NCI-H774 (cell line): ENCODE results near the gene ABHD14A.

Experiments used
- DNase-seq: peaks from one replicate; lab custom pipeline; 2025; lab: John Stamatoyannopoulos, UW

ABHD14A gene

DNA sequence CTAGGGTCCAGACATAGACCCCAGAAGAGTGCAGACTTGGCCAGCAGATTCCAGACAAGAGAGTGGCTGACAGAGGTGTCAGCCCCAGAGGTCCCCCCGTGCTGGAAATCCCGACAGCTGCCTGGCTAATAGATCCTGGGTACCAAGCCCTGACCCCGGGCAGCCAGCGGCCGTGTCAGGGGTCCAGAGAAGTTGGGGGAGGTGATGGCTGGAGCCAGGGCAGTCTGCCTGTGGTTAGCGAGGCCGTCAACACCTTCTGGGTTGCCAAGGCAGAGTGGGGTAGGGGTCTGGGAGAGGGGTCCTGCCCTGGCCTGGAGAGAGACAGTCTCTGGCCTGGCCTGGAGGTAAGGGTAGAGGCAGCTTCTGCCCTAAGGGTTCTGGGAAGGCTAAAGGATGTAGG lies 45.9 kb downstream of the ABHD14A start:
- DNase-seq = no peak

DNA sequence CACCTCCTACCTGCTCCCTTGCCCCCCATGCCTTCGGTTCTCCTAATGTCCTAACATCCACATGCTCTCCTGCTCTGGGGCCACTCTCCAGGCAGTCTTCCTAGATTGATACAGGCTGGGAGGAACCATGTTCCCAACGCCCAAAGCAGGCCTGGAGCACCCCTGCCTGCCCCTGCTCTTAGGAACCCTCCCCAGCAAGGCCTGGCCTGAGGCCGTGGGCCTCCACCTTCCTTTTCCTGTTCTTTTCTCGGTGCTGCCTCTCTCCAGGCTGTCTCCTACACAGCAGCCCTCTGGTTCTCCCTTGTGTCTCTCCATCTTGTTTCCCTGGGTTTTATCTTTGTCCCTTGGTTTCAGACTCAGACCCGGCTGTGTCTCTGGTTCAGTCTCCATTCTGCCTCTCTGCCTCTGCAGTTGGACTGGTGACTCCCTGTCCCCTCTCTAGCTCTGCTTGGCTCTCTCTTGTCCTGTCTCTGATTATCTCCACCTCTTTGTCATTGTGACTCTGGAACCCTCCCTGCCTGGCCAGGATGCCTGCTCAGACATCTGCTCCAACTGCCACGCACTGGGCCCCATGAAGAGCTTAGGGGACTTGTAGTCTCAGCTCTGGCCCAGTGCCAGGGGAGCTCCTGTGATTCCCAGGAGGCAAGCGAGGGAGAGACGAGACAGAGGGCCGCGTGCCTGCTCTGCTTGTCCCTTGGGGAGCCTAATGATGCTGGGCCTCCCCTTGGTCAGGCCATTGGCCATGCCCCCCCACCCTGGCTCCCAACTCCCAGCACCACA lies 46.8 kb downstream of the ABHD14A start:
- DNase-seq = no peak

DNA sequence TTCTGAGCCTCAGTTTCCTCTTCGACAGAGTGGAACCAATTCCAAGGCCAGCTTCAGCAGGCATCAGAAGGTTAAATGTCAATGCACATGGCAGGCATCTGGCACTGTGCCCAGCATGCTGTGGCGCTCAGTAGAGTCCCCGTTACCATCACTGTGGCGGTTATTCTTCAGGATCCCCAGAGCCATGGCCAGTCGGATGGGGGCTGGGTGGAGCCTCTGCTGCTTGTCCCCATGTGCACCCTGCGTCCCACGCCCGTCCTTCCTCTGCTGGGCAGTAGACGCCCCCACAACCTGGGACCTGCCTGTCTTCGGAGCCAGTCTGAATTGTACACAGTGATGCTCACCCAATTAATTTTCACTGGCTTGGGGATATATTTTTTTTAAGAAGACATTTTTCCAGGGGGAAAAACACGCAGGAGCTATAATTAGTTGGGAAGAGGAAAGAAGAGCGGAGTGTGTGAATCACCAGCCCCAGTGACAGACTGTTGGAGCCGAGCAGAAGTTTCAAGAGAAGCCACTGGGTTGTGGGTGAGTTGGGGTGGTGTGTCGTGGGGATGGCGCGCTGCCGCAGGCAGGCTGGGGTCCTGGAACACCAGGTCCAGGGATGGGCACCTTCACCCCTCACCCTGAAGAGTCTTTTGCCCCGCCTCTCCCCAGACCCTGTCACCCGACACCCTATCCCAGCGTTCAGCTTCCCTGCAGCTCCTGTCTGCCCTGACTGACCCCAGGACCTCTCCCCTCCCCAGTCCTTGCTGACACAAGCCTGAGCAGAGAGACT lies 47.6 kb downstream of the ABHD14A start:
- DNase-seq = no peak

DNA sequence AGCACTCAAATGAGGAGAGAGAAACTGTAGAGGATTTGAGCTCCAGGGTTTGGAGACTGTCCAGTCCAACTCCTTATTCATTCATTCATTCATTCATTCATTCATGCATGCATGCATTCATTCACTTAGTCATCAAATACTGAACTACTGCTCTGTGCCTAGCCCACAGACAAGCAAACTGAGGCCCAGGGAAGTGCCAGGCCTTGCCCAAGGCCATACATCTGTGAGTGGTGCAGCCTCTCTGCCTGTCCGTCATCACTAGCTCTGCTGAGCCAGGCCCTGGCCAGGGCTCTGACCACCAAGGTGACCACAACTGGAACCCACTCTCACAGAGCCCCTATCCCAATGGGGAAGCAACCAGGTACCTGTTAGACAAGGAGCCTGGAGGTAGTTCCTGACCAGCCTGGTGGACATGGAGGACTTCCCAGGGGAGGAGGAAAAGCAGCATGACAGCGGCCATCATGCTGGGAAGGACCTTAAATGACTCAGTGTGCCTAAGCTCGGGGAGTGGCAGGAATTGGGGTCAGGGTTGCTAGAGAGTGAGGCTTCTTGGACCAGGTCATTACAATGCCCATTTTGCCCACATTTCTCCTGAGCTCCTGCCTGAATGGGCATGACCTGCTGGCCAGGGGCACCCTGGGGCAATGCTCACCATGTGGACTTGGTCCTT lies 48.4 kb downstream of the ABHD14A start:
- DNase-seq = no peak

DNA sequence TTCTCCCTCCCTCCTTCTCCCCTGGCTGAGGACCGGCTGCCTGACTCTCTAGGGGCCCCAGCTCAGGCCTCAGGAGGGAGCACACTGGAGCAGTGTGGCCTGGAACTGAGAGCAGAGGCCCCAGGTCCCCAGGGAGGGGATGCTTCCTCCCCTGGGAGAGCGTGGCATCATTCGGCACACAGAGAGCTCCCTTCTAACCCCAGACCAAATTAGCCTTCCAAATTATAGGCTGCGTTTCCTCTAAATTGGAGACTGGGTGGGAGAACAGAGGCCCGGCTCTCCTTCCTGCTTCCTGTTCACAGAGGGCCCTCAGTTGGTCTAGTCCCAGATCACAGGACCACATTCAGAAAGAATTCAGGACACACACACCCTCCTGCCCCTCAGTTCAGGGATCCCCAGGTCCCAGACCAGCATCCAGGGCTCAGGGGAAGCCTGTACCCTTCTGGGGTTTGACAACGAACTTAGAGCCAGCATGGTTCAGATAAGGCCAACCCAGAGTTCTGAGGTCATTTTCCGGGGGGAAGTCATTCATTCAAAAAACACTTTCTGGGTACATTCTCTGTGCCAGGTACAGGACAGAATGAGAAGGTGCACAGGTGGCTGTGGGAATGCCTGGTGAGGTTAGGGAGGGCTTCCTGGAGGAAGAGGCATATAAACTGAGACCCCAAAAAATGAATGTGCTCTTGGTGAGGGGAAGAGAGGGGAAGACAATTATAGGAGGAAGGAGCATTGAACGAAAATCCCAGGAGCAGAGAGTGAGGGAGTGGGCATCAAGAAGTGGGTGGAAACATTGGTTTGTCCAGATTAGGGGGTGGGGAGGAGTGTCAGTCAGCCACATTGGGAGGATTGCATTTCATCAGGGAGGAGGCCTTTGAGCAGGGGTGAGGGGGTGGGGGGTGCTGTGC lies 49.2 kb downstream of the ABHD14A start:
- no peak for DNase-seq

DNA sequence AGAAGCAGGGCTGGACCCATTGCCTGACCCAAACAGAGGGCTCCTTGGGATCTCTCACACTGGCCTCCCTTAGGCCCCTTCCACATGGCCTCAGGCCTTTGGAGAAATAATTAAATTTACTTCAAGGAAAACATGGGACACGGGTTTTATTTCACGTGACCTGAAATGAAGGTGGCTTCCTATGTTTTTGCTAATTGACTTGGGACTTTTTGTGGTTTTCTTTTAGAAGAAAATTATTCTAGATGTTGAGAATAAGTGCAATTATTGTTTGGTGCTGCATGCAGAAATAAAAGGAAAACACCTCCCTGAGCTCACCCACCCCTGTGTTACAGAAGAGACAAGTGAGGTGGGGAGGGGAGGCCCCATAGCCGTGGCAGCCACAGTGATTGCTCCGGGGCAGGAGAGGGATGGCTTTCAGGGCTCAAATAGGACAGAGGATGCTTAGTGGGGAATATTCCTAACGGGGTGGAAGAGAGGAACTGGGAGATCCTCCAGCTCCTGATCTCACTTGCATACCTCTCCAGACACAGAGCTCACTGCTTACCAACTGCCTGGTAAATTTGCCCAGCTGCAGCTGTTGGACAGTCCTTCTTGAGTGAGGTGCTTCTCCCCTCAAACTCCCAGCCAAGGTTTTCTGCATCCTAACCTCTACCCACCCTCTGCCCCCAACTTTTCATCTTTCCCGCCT lies 50.0 kb downstream of the ABHD14A start:
- DNase-seq = no peak

DNA sequence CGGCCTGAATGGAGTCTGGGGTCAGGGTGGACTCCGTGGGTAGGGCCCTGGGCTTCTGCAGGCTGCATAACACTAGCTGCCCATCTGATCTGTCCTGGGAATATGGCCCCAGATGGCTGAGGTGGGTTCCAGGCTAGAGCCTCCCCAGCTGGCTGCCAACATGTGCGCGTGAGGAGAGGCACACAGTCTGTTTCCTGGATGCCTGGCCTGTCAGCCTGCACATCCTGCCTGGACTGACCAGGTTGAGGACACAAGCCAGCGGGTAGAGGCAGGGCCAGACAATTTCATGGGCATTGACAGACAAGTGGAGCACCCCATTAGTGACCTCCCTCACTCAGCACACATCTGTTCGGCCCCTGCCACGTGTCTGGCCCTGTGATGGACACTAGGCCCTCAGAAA lies 50.6 kb downstream of the ABHD14A start:
- no peak for DNase-seq

DNA sequence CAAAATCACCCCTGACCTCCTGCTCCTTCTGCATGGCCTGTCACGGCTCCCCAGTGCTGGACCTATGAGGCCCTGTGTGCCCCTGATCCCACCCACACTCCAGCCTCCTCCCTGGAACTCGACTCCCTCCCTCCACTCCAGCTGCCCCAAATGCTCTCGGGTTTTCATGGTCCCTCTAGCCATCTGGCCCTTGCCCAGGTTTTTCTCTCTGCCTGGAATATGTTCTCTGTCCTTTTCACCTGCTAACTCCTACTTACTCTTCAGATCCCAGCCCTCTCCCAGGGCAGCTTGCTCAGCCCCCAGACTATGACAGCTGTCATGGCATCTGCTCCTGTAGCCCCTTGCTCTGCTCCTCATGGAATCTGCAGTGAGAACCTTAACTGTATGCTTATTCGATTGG lies 51.2 kb downstream of the ABHD14A start:
- DNase-seq = no peak

DNA sequence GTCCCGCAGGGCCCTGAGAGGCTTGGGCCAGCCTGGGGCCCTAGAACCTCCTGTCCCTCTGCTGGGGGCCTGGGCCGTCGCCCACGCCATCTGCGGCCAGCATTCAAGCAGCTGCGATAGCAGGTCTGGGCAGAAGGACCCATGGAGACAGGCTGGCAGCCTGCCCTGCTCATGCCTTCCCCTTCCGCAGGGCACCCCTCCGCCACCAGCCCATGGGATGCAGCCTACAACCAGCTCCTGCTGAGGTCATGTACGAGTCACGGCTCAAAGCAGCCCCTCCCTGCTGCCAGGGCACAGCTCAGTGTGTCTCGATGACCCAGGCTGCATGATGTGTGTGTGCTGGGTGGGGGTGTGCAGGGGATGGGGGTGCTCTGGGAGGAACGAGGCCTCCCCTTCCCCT lies 53.7 kb downstream of the ABHD14A start:
- DNase-seq = no peak

DNA sequence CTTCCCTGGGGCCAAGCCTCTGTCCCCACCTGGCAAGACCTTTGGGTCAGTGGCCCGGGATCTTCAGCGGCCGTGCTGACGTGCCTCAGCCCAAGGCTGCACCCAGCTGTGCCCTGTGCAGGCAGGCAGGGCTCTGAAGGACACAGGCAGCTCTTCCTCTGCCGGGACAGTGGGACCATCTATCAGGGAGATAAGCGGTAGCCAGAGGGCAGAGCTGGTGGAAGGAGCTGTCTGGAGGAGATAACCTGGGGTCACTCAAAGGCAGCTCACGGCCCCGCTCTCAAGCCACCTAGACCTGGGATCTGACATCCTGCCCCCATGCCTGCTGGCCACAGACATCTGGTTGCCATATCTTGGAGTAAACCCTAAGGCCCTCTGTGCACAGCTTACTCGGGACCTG lies 54.2 kb downstream of the ABHD14A start:
- DNase-seq = no peak

DNA sequence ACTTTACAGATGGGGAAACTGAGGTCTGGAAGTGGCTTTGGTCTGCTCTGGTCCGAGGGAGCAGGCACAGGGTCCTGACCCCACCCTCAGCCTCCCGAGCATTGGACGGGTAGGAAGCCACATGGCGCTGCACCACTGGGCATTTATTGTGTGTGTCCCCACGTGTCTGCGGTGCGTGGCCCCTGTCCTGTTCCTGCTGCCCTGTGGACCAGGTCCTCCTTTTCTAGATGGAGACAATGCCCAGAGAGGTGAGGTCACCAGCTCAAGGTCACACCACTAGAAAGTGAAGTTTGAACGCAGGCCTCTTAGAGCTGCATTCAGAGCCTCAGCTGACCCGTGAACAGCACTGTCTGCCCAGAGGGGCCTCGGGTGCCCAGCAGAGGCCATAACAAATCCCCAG lies 54.7 kb downstream of the ABHD14A start:
- no peak for DNase-seq
